H9 (cell line): ENCODE data around the gene FAF1. TPM values are rescaled to one million over a fixed set of nuclear protein-coding genes. Genes with fewer than 3 reads are reported as not detected.
"Not testable (repeated sequence)": the region's sequence is repeated elsewhere in the genome, so short reads cannot be mapped to it uniquely, and the experiment has no call there.

ENCODE experiments used
- DNase-seq: peaks from one replicate; pipeline ENCODE4 v3.0.0-alpha.2; 2017
- H2AFZ ChIP-seq: one replicate; pipeline ENCODE4 v1.6.1; 2013; ENCODE audit warnings: mild to moderate bottlenecking, low read length, control low read depth, moderate library complexity
- H2AK5ac ChIP-seq: 2 replicates; pipeline ENCODE4 v1.6.1; 2013; ENCODE audit warnings: low read length, control low read depth, mixed read lengths; ENCODE audit not compliant: insufficient read length
- H2BK120ac ChIP-seq: one replicate; pipeline ENCODE4 v1.6.1; 2013; ENCODE audit warnings: low read depth, mild to moderate bottlenecking, low read length, control low read depth, inconsistent platforms; ENCODE audit not compliant: poor library complexity, severe bottlenecking
- H2BK12ac ChIP-seq: 2 replicates; pipeline ENCODE4 v1.6.1; 2013; ENCODE audit warnings: low read length, control low read depth, mixed read lengths, low read depth; ENCODE audit not compliant: insufficient read length
- H2BK15ac ChIP-seq: 2 replicates; pipeline ENCODE4 v1.6.1; 2013; ENCODE audit warnings: low read depth, low read length, control low read depth
- H2BK20ac ChIP-seq: one replicate; pipeline ENCODE4 v1.6.1; 2013; ENCODE audit warnings: low read depth, mild to moderate bottlenecking, low read length, control low read depth, inconsistent platforms; ENCODE audit not compliant: poor library complexity, severe bottlenecking
- H2BK5ac ChIP-seq: 2 replicates; pipeline ENCODE4 v1.6.1; 2013; ENCODE audit warnings: low read length, control low read depth, mixed read lengths; ENCODE audit not compliant: insufficient read length
- H3K14ac ChIP-seq: 2 replicates; pipeline ENCODE4 v1.6.1; 2013; ENCODE audit warnings: low read length, control low read depth; ENCODE audit not compliant: insufficient read depth
- H3K18ac ChIP-seq: 2 replicates; pipeline ENCODE4 v1.6.1; 2013; ENCODE audit warnings: low read depth, mild to moderate bottlenecking, mixed read lengths, low read length, control low read depth; ENCODE audit not compliant: insufficient read length
- H3K23ac ChIP-seq: 2 replicates; pipeline ENCODE4 v1.6.1; 2013; ENCODE audit warnings: low read length, control low read depth, mixed read lengths, low read depth; ENCODE audit not compliant: insufficient read length
- H3K23me2 ChIP-seq: 2 replicates; pipeline ENCODE4 v1.6.1; 2013; ENCODE audit warnings: low read depth, mild to moderate bottlenecking, mixed read lengths, low read length, control low read depth; ENCODE audit not compliant: insufficient read length, poor library complexity, severe bottlenecking
- H3K27ac ChIP-seq: 2 replicates; pipeline ENCODE4 v1.5.1; 2013; ENCODE audit warnings: low read length, control low read depth, mixed read lengths, low read depth; ENCODE audit not compliant: insufficient read length
- H3K27me3 ChIP-seq: 2 replicates; pipeline ENCODE4 v1.6.1; 2013; ENCODE audit warnings: low read length, control low read depth, inconsistent platforms; ENCODE audit not compliant: insufficient read depth
- H3K4ac ChIP-seq: 2 replicates; pipeline ENCODE4 v1.6.1; 2013; ENCODE audit warnings: low read depth, mild to moderate bottlenecking, control low read depth, inconsistent platforms, low read length, moderate library complexity
- H3K4me1 ChIP-seq: 2 replicates; pipeline ENCODE4 v1.6.1; 2013; ENCODE audit warnings: low read length, control low read depth, inconsistent platforms; ENCODE audit not compliant: insufficient read depth
- H3K4me2 ChIP-seq: 2 replicates; pipeline ENCODE4 v1.6.1; 2013; ENCODE audit warnings: low read length, control low read depth, mixed read lengths; ENCODE audit not compliant: insufficient read length, insufficient read depth
- H3K56ac ChIP-seq: 2 replicates; pipeline ENCODE4 v1.6.1; 2013; ENCODE audit warnings: low read depth, mild to moderate bottlenecking, mixed read lengths, low read length, control low read depth; ENCODE audit not compliant: insufficient read length
- H3K79me1 ChIP-seq: 2 replicates; pipeline ENCODE4 v1.6.1; 2013; ENCODE audit warnings: low read depth, mild to moderate bottlenecking, moderate library complexity, low read length, control low read depth, inconsistent platforms; ENCODE audit not compliant: insufficient read depth, poor library complexity, severe bottlenecking
- H3K79me2 ChIP-seq: 2 replicates; pipeline ENCODE4 v1.6.1; 2013; ENCODE audit warnings: low read length, control low read depth, inconsistent platforms; ENCODE audit not compliant: insufficient read depth
- H3K9ac ChIP-seq: 2 replicates; pipeline ENCODE4 v1.6.1; 2013; ENCODE audit warnings: low read length, control low read depth, mixed read lengths; ENCODE audit not compliant: insufficient read length; ENCODE audit errors: extremely low read depth
- H3K9me3 ChIP-seq: one replicate; pipeline ENCODE4 v1.6.1; 2013; ENCODE audit warnings: low read depth, low read length, inconsistent platforms; ENCODE audit not compliant: control insufficient read depth
- H3T11ph ChIP-seq: one replicate; pipeline ENCODE4 v1.6.1; 2013; ENCODE audit warnings: mild to moderate bottlenecking, low read length, control low read depth, inconsistent platforms
- H4K20me1 ChIP-seq: one replicate; pipeline ENCODE4 v1.6.1; 2013; ENCODE audit not compliant: control insufficient read depth, insufficient read length, insufficient read depth
- H4K5ac ChIP-seq: 2 replicates; pipeline ENCODE4 v1.6.1; 2013; ENCODE audit warnings: low read depth, mild to moderate bottlenecking, mixed read lengths, low read length, control low read depth; ENCODE audit not compliant: insufficient read length
- H4K8ac ChIP-seq: replicated peaks from 2 replicates; pipeline ENCODE4 v1.6.1; 2013; ENCODE audit warnings: low read length, control low read depth, mixed read lengths, low read depth; ENCODE audit not compliant: insufficient read length
- H4K91ac ChIP-seq: 2 replicates; pipeline ENCODE4 v1.6.1; 2013; ENCODE audit warnings: low read depth, mild to moderate bottlenecking, moderate library complexity, mixed read lengths, low read length, control low read depth; ENCODE audit not compliant: insufficient read length
- H3K27ac Mint-ChIP-seq, 3 experiments: 2 replicates in 2 of 3; 3 replicates in 1 of 3; pipeline ENCODE4 v1.8.0; 2020 to 2021; ENCODE audit warnings: mixed read lengths in 3 of 3, mild to moderate bottlenecking in 1 of 3, moderate library complexity in 1 of 3
- H3K27me3 Mint-ChIP-seq: 2 replicates; pipeline ENCODE4 v1.8.0; 2021; ENCODE audit warnings: low read depth, mild to moderate bottlenecking, moderate library complexity, mixed read lengths
- H3K36me3 Mint-ChIP-seq, 3 experiments: 2 replicates in 2 of 3; 3 replicates in 1 of 3; pipeline ENCODE4 v1.8.0; 2020 to 2021; ENCODE audit warnings: low read depth in 3 of 3, mixed read lengths in 3 of 3; ENCODE audit not compliant: insufficient read depth in 1 of 3
- H3K4me1 Mint-ChIP-seq, 2 experiments: 2 replicates each; pipeline ENCODE4 v1.8.0; 2020; ENCODE audit warnings: mixed read lengths in 2 of 2
- H3K4me3 Mint-ChIP-seq, 2 experiments: 2 replicates in 1 of 2; 3 replicates in 1 of 2; pipeline ENCODE4 v1.8.0; 2020 to 2021; ENCODE audit warnings: mild to moderate bottlenecking in 2 of 2, mixed read lengths in 2 of 2, moderate library complexity in 1 of 2
- H3K9me3 Mint-ChIP-seq, 2 experiments: 2 replicates in 1 of 2; 3 replicates in 1 of 2; pipeline ENCODE4 v1.8.0; 2020; ENCODE audit warnings: mild to moderate bottlenecking in 2 of 2, mixed read lengths in 2 of 2, moderate library complexity in 1 of 2
- CTCF ChIP-seq: fragments of 200-600 bp; sonication (generic); conservative IDR thresholded peaks from 3 replicates; pipeline ENCODE4 v1.8.0; 2021; ENCODE audit warnings: antibody characterized with exemption, mild to moderate bottlenecking
- WGBS: extraction: QIAGEN DNeasy Blood & Tissue Kit; methylation state at CpG from one replicate; pipeline ENCODE4 v1.1.7; 2013; ENCODE audit warnings: missing lambda C conversion rate, low lambda C conversion rate, mixed read lengths; ENCODE audit not compliant: insufficient read length; ENCODE audit errors: extremely low coverage; 5-methylcytosine and 5-hydroxymethylcytosine counted together
- total RNA-seq: library from RNA; stranded (reverse); gene quantifications from 2 replicates; pipeline ENCODE4 v1.2.1, GENCODE V29; 2021

FAF1 gene
- total RNA-seq, 1 experiment from 2014 or later = 60.8 TPM

- H3K9me3 Mint-ChIP-seq = peaks cover 0 to 3% of the 10 kb centered on the region in 2 experiments; a peak in 1 of 5 replicates
- H3K36me3 Mint-ChIP-seq = peaks cover 0 to 8% (median 4%) of the 10 kb centered on the region in 3 experiments; a peak in 3 of 7 replicates
- Histone ChIP-seq H3K18ac (no peak overlapping the region), H4K8ac (no peak overlapping the region), H3K79me2 (no peaks in the 10 kb centered on the region), H3K4me1 (no peaks in the 10 kb centered on the region), H3K14ac (no peak overlapping the region), H3K23me2 (no peaks in the 10 kb centered on the region), H4K91ac (no peak overlapping the region), H3K27me3 (no peaks in the 10 kb centered on the region), H3K56ac (no peak overlapping the region), H2BK20ac (no peak overlapping the region), H3K9ac (no peak overlapping the region), H2AK5ac (no peak overlapping the region), H3K79me1 (no peaks in the 10 kb centered on the region), H2BK5ac (no peak overlapping the region), H3K23ac (no peak overlapping the region), H3K27ac (no peak overlapping the region), H2AFZ (no peak overlapping the region), H4K5ac (no peak overlapping the region), H3K9me3 (no peaks in the 10 kb centered on the region), H2BK12ac (no peak overlapping the region), H3K4ac (no peak overlapping the region), H2BK120ac (no peak overlapping the region), H4K20me1 (no peaks in the 10 kb centered on the region), H2BK15ac (no peak overlapping the region), H3K4me2 (no peak overlapping the region), H3T11ph (no peak overlapping the region)
- H3K27me3 Mint-ChIP-seq = no peaks in the 10 kb centered on the region
- H3K4me1 Mint-ChIP-seq = peaks cover 15 to 17% of the 10 kb centered on the region in 2 experiments
- no peak overlapping the region; a peak in 1 of 7 replicates for H3K27ac Mint-ChIP-seq
- TF ChIP-seq CTCF = no peak
- no peak overlapping the region for H3K4me3 Mint-ChIP-seq
- WGBS = no CpG with 5 or more reads among the region's 1 CpG
- DNase-seq = no peak
Measured at GRCh38 chr1:50717327-50717726, 242.7 kb downstream of the FAF1 start.

- H2AFZ ChIP-seq, H2BK120ac ChIP-seq, H3K27ac Mint-ChIP-seq, H3K79me1 ChIP-seq, H3K27me3 ChIP-seq, H4K5ac ChIP-seq, H2BK15ac ChIP-seq, DNase-seq, H3T11ph ChIP-seq, H3K23ac ChIP-seq, H3K9me3 ChIP-seq, H2BK5ac ChIP-seq, H3K79me2 ChIP-seq, H3K36me3 Mint-ChIP-seq, H3K9me3 Mint-ChIP-seq, H3K4me3 Mint-ChIP-seq, H4K20me1 ChIP-seq, H3K27ac ChIP-seq, H2AK5ac ChIP-seq, H2BK20ac ChIP-seq, H2BK12ac ChIP-seq, H3K4me1 ChIP-seq, H3K14ac ChIP-seq, H4K91ac ChIP-seq, H3K27me3 Mint-ChIP-seq, H3K18ac ChIP-seq, H3K56ac ChIP-seq, H3K23me2 ChIP-seq, H3K4me2 ChIP-seq, H3K9ac ChIP-seq, H3K4ac ChIP-seq, H4K8ac ChIP-seq: not testable (repeated sequence)
- H3K4me1 Mint-ChIP-seq = peaks cover 15 to 17% of the 10 kb centered on the region in 2 experiments
- WGBS = no CpG with 5 or more reads among the region's 7 CpGs
Measured at GRCh38 chr1:50716455-50716854, 243.6 kb downstream of the FAF1 start.
